HTERT RPE-1 (cell line): ENCODE data around the gene PPIF.
"Not testable (repeated sequence)": the region's sequence is repeated elsewhere in the genome, so short reads cannot be mapped to it uniquely, and the experiment has no call there.

Experiments used
- in situ Hi-C: fragments of 300-500 bp; cut with MboI; formaldehyde crosslinking; loops from 4 replicates; pipeline ENCODE4 v1.14.3; 2020; ENCODE audit warnings: low sequenced_read_pairs

PPIF gene

GRCh38 chr10:79329529-79329928 is 17.7 kb upstream of the PPIF start:
- in situ Hi-C loops = no loop called here

- in situ Hi-C loops = no loop called here
These were observed 16.0 kb upstream of the PPIF start for GRCh38 chr10:79331226-79331625.

- in situ Hi-C loops = no loop called here
These were observed 15.6 kb upstream of the PPIF start for GRCh38 chr10:79331709-79332108.

- in situ Hi-C loops = not testable (repeated sequence)
These were observed 14.5 kb upstream of the PPIF start for GRCh38 chr10:79332610-79333315.

GRCh38 chr10:79333513-79333912 is 13.8 kb upstream of the PPIF start:
- in situ Hi-C loops = no loop called here

- in situ Hi-C loops = no loop called here
These were observed 12.7 kb upstream of the PPIF start for GRCh38 chr10:79334573-79334972.

- in situ Hi-C loops = no loop called here
These were observed 12.2 kb upstream of the PPIF start for GRCh38 chr10:79335094-79335469.

- in situ Hi-C loops = no loop called here
These were observed 11.6 kb upstream of the PPIF start for GRCh38 chr10:79335470-79336235.

GRCh38 chr10:79336276-79336675 is 11.0 kb upstream of the PPIF start:
- in situ Hi-C loops = no loop called here

GRCh38 chr10:79336739-79337138 is 10.5 kb upstream of the PPIF start:
- in situ Hi-C loops = no loop called here

GRCh38 chr10:79337783-79338469 is 9.3 kb upstream of the PPIF start:
- in situ Hi-C loops = not testable (repeated sequence)

GRCh38 chr10:79339266-79339665 is 8.0 kb upstream of the PPIF start:
- in situ Hi-C loops = no loop called here

GRCh38 chr10:79340646-79341244 is 6.5 kb upstream of the PPIF start:
- in situ Hi-C loops = no loop called here

GRCh38 chr10:79342295-79342761 is 4.9 kb upstream of the PPIF start:
- in situ Hi-C loops = no loop called here

- in situ Hi-C loops = no loop called here
These were observed 4.3 kb upstream of the PPIF start for GRCh38 chr10:79342811-79343561.

- in situ Hi-C loops = no loop called here
These were observed 2.6 kb upstream of the PPIF start for GRCh38 chr10:79344502-79345195.

- in situ Hi-C loops = no loop called here
These were observed 1.8 kb upstream of the PPIF start for GRCh38 chr10:79345241-79346011.

GRCh38 chr10:79346012-79346340 is 1.3 kb upstream of the PPIF start:
- in situ Hi-C loops = no loop called here
